Stimulated activated naive CD8-positive, alpha-beta T cell treated with anti-CD3 and anti-CD28 coated beads, Interleukin-15, Interleukin-2, amounts not matched to agents 100 ng/mL and 50 ng/mL, for 24 hours (primary cell): ENCODE measurements around the gene PSMD6.

Source experiments
- H3K27ac Mint-ChIP-seq: one replicate; pipeline ENCODE4 v1.8.0; 2021; ENCODE audit warnings: mild to moderate bottlenecking, mixed read lengths
- H3K27me3 Mint-ChIP-seq: one replicate; pipeline ENCODE4 v1.8.0; 2021; ENCODE audit warnings: mixed read lengths
- H3K36me3 Mint-ChIP-seq: one replicate; pipeline ENCODE4 v1.8.0; 2021; ENCODE audit warnings: low read depth, mixed read lengths
- H3K4me1 Mint-ChIP-seq: one replicate; pipeline ENCODE4 v1.8.0; 2021; ENCODE audit warnings: low read depth, mixed read lengths
- H3K4me3 Mint-ChIP-seq: one replicate; pipeline ENCODE4 v1.8.0; 2021; ENCODE audit warnings: mild to moderate bottlenecking, mixed read lengths
- H3K9me3 Mint-ChIP-seq: one replicate; pipeline ENCODE4 v1.8.0; 2021; ENCODE audit warnings: mixed read lengths

PSMD6 gene

GRCh38 chr3:64030741-64031140, 7.4 kb upstream of the PSMD6 start:
- peaks cover 5% of the 10 kb centered on the region for H3K9me3 Mint-ChIP-seq
- no peaks in the 10 kb centered on the region for H3K36me3 Mint-ChIP-seq
- peaks cover 11% of the 10 kb centered on the region for H3K4me1 Mint-ChIP-seq
- H3K4me3 Mint-ChIP-seq, result peak overlapping the region; percentile 70
- peaks cover 50% of the 10 kb centered on the region for H3K27me3 Mint-ChIP-seq
- peak overlapping the region; percentile 89 for H3K27ac Mint-ChIP-seq

GRCh38 chr3:64029287-64029686, 6.0 kb upstream of the PSMD6 start:
- H3K4me3 Mint-ChIP-seq, result no peak overlapping the region
- peaks cover 46% of the 10 kb centered on the region for H3K27me3 Mint-ChIP-seq
- H3K27ac Mint-ChIP-seq, result no peak overlapping the region
- H3K36me3 Mint-ChIP-seq, result no peaks in the 10 kb centered on the region
- peaks cover 2% of the 10 kb centered on the region for H3K9me3 Mint-ChIP-seq
- peaks cover 11% of the 10 kb centered on the region for H3K4me1 Mint-ChIP-seq

GRCh38 chr3:64028754-64029153, 5.5 kb upstream of the PSMD6 start:
- H3K36me3 Mint-ChIP-seq, result no peaks in the 10 kb centered on the region
- H3K4me3 Mint-ChIP-seq, result no peak overlapping the region
- H3K27me3 Mint-ChIP-seq, result peaks cover 41% of the 10 kb centered on the region
- H3K27ac Mint-ChIP-seq, result no peak overlapping the region
- H3K4me1 Mint-ChIP-seq, result peaks cover 16% of the 10 kb centered on the region
- H3K9me3 Mint-ChIP-seq, result no peaks in the 10 kb centered on the region

GRCh38 chr3:64027658-64028057, 4.4 kb upstream of the PSMD6 start:
- H3K27me3 Mint-ChIP-seq, result peaks cover 41% of the 10 kb centered on the region
- H3K4me1 Mint-ChIP-seq, result peaks cover 21% of the 10 kb centered on the region
- H3K36me3 Mint-ChIP-seq, result no peaks in the 10 kb centered on the region
- H3K4me3 Mint-ChIP-seq, result no peak overlapping the region
- H3K9me3 Mint-ChIP-seq, result no peaks in the 10 kb centered on the region
- H3K27ac Mint-ChIP-seq, result no peak overlapping the region

GRCh38 chr3:64026346-64026745, 3.1 kb upstream of the PSMD6 start:
- H3K27me3 Mint-ChIP-seq, result peaks cover 36% of the 10 kb centered on the region
- H3K4me3 Mint-ChIP-seq, result no peak overlapping the region
- H3K36me3 Mint-ChIP-seq, result peaks cover 8% of the 10 kb centered on the region
- H3K27ac Mint-ChIP-seq, result no peak overlapping the region
- no peaks in the 10 kb centered on the region for H3K9me3 Mint-ChIP-seq
- peaks cover 32% of the 10 kb centered on the region for H3K4me1 Mint-ChIP-seq

GRCh38 chr3:64023861-64024223, 548 bp upstream of the PSMD6 start:
- Mint-ChIP-seq H3K27ac (peak overlapping the region; percentile 81), H3K27me3 (peaks cover 23% of the 10 kb centered on the region), H3K9me3 (no peaks in the 10 kb centered on the region), H3K36me3 (peaks cover 27% of the 10 kb centered on the region), H3K4me3 (peak overlapping the region; percentile 88), H3K4me1 (peaks cover 32% of the 10 kb centered on the region)

- peak overlapping the region; percentile 81 for H3K27ac Mint-ChIP-seq
- peaks cover 32% of the 10 kb centered on the region for H3K4me1 Mint-ChIP-seq
- H3K4me3 Mint-ChIP-seq, result peak overlapping the region; percentile 88
- H3K36me3 Mint-ChIP-seq, result peaks cover 39% of the 10 kb centered on the region
- H3K27me3 Mint-ChIP-seq, result peaks cover 10% of the 10 kb centered on the region
- H3K9me3 Mint-ChIP-seq, result no peaks in the 10 kb centered on the region
Observed at GRCh38 chr3:64022451-64023186, 675 bp downstream of the PSMD6 start.

GRCh38 chr3:64021922-64022321, 1.4 kb downstream of the PSMD6 start:
- Mint-ChIP-seq H3K27me3 (peaks cover 4% of the 10 kb centered on the region), H3K4me1 (peaks cover 36% of the 10 kb centered on the region), H3K27ac (peak overlapping the region; percentile 81), H3K36me3 (peaks cover 46% of the 10 kb centered on the region), H3K4me3 (peak overlapping the region; percentile 88), H3K9me3 (no peaks in the 10 kb centered on the region)

- Mint-ChIP-seq H3K36me3 (peaks cover 62% of the 10 kb centered on the region), H3K9me3 (no peaks in the 10 kb centered on the region), H3K4me1 (peaks cover 40% of the 10 kb centered on the region), H3K27me3 (no peaks in the 10 kb centered on the region), H3K27ac (no peak overlapping the region), H3K4me3 (no peak overlapping the region)
Observed at GRCh38 chr3:64019879-64020278, 3.4 kb downstream of the PSMD6 start.

GRCh38 chr3:64019271-64019670, 4.0 kb downstream of the PSMD6 start:
- Mint-ChIP-seq H3K36me3 (peaks cover 68% of the 10 kb centered on the region), H3K27me3 (no peaks in the 10 kb centered on the region), H3K27ac (no peak overlapping the region), H3K4me3 (no peak overlapping the region), H3K9me3 (no peaks in the 10 kb centered on the region), H3K4me1 (peaks cover 45% of the 10 kb centered on the region)

- Mint-ChIP-seq H3K27me3 (no peaks in the 10 kb centered on the region), H3K27ac (peak overlapping the region; percentile 52), H3K4me3 (no peak overlapping the region)
Observed at GRCh38 chr3:64016941-64017620, 6.2 kb downstream of the PSMD6 start.

GRCh38 chr3:64011685-64012084, 11.6 kb downstream of the PSMD6 start:
- Mint-ChIP-seq H3K36me3 (peaks cover 78% of the 10 kb centered on the region), H3K4me1 (peaks cover 34% of the 10 kb centered on the region), H3K27ac (peak overlapping the region; percentile 86)

More at GRCh38 chr3:64016941-64017620, 6.2 kb downstream of the PSMD6 start:
- H3K4me1 Mint-ChIP-seq, result peaks cover 43% of the 10 kb centered on the region
- H3K36me3 Mint-ChIP-seq, result peaks cover 86% of the 10 kb centered on the region
- no peaks in the 10 kb centered on the region for H3K9me3 Mint-ChIP-seq

GRCh38 chr3:64010199-64010598, 13.1 kb downstream of the PSMD6 start:
- H3K4me3 Mint-ChIP-seq, result no peak overlapping the region
- peak overlapping the region; percentile 21 for H3K27ac Mint-ChIP-seq

More at GRCh38 chr3:64011685-64012084, 11.6 kb downstream of the PSMD6 start:
- Mint-ChIP-seq H3K9me3 (no peaks in the 10 kb centered on the region), H3K4me3 (no peak overlapping the region), H3K27me3 (no peaks in the 10 kb centered on the region)

GRCh38 chr3:64009528-64009927, 13.8 kb downstream of the PSMD6 start:
- no peak overlapping the region for H3K4me3 Mint-ChIP-seq
- peaks cover 29% of the 10 kb centered on the region for H3K4me1 Mint-ChIP-seq
- no peaks in the 10 kb centered on the region for H3K9me3 Mint-ChIP-seq
- H3K36me3 Mint-ChIP-seq, result peaks cover 61% of the 10 kb centered on the region
- no peak overlapping the region for H3K27ac Mint-ChIP-seq
- H3K27me3 Mint-ChIP-seq, result no peaks in the 10 kb centered on the region

More at GRCh38 chr3:64010199-64010598, 13.1 kb downstream of the PSMD6 start:
- Mint-ChIP-seq H3K36me3 (peaks cover 68% of the 10 kb centered on the region), H3K27me3 (no peaks in the 10 kb centered on the region), H3K9me3 (no peaks in the 10 kb centered on the region), H3K4me1 (peaks cover 34% of the 10 kb centered on the region)

- Mint-ChIP-seq H3K36me3 (peaks cover 53% of the 10 kb centered on the region), H3K27ac (peak overlapping the region; percentile 49)
Observed at GRCh38 chr3:64008487-64009351, 14.6 kb downstream of the PSMD6 start.

More at GRCh38 chr3:64008487-64009351, 14.6 kb downstream of the PSMD6 start:
- Mint-ChIP-seq H3K27me3 (no peaks in the 10 kb centered on the region), H3K4me3 (no peak overlapping the region), H3K9me3 (no peaks in the 10 kb centered on the region), H3K4me1 (peaks cover 23% of the 10 kb centered on the region)
